HG03457 (cell line): Measurements from ENCODE around the gene TMEM242.
"Not testable (repeated sequence)": the region's sequence is repeated elsewhere in the genome, so short reads cannot be mapped to it uniquely, and the experiment has no call there.

Experiments used
- ATAC-seq: cut with Tn5 transposase; IDR thresholded peaks from one replicate; pipeline ENCODE4 v1.9.1; 2021; ENCODE audit warnings: moderate number of reproducible peaks; ENCODE audit not compliant: unreplicated experiment

Gene TMEM242

GRCh38 chr6:157323255-157323965 is at the start of gene TMEM242:
Gene TMEM242 (minus strand): TSS chr6:157323519. CDS start chr6:157323499, 20 bp downstream.
- peak; percentile 81 for ATAC-seq

- ATAC-seq = no peak
Measured at GRCh38 chr6:157372501-157373280, 49.4 kb upstream of the TMEM242 start.

DNA sequence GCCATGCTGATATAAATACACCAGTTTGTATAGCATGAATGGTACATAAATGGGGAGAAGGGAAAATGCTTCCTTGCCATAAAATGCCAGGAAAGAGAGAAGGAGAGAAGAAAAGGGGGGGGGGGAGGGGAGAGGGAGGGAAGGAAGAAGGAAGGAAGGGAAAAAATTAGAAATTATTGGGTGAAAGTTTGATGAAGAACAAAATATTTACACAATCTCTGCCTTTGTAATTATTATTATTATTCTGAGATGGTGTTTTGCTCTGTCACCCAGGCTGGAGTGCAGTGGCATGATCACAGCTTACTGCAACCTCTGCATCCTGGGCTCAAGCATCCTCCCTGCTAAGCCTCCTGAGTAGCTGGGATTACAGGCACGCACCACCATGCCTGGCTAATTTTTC is 47.4 kb upstream of the TMEM242 start:
- no peak for ATAC-seq

DNA sequence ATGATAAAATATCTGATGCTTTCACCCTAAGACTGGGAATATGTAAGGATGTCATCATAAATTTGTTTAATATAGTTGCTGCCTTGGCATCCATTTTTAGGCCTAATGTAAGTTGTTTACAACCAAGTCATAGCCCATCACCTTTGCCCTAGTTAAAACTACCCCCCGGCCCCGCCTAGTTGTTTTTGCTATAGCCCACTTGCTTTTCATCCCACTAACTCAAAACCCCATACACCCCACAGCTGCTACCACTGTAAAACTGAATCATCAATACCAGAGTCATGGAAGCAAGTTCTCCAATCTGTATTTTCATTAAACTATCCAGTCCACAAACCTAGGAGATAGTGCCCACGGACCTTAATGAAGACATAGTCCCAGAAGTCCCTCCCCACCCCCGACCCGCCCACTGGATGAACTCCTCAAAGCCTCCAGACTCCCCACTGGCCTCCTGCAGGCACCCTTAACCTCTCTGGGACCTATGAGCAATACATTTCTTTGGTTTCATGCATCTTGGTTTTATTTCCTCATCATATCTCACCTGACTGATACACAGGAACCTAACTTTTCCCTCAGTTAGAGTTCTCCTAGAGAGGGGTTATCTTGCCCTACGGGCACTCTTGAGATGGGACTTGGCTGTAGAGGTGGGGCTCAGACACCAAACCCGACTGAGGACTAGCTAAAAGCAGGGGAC is 45.2 kb upstream of the TMEM242 start:
- no peak for ATAC-seq

DNA sequence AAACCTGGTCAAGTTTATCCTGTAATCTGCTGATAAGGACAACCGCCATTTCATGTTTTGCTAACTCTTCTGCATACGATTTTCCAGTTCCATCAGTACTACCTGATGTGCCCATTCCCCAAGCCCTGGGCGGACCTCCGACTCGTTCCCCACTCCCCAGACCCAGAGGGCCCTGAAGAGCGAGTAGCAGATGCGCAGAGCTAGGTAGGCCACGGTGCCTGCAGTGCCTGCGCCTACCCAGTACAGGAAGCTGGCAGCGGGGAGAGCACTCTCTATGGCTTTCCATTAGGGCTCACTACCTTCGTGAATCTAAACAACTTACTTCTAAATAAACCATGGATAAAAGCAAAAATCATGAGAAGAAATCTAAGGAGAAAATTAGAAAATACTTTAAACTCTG is 43.3 kb upstream of the TMEM242 start:
- no peak for ATAC-seq

DNA sequence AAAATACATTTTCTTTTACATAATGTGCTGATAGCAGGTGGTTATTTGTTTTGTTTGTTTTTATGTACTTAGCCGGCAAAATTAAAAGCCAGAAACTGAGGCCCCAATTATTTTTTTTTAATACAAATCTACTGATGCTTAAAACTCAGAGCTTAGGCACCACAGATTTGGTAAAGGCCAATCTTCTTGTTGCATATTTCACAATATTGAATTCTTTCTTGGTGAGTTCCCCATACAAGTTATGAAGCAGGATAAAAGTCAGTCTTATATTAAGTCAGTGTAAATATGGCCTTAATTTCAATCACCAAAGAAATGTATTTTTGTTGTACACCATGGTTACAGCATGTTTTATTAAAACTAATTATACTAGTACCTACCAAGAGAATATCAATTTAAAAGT is 41.4 kb upstream of the TMEM242 start:
- ATAC-seq = no peak

GRCh38 chr6:157361886-157362285 is 38.6 kb upstream of the TMEM242 start:
- ATAC-seq = no peak

DNA sequence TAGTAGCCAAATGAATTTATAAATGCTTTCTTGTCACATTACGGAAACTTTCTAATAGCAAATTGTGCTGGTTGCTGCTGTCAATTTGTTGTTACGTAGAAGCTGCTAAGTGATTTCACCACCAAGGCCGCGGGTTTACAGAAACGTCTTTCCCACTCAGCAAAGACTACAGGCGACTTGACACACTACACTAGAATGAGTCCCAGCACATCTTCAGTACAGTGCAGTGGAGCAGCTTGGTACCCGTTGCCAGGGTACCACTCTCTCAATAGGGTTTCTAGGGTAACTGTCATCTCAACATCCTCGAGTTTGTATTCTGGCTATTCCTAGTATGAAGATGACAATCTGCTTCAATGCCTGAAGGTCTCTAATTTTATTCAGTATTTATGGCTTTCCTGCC is 35.0 kb upstream of the TMEM242 start:
- ATAC-seq = no peak

DNA sequence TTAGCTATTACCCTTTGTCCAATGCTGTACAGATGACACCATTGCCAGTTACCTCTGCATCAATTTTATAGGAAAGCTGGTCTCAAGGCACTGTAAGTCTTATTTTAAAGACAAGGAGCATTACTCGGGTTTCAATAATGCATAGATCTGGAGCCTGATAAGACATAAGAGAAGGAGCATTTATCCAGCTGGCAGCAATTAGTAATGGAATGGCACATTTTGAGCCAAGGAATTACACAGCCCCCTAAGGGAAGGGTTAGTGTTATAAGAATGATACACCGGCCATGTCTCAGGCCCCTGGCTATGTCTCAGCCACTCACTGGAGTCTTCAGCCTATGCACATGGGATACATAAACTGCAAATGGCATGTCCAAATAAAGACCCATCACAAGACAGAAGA is 23.1 kb upstream of the TMEM242 start:
- ATAC-seq = no peak

- ATAC-seq = no peak
Measured at GRCh38 chr6:157343732-157344131, 20.4 kb upstream of the TMEM242 start.

GRCh38 chr6:157339432-157339831 is 16.1 kb upstream of the TMEM242 start:
- ATAC-seq = no peak

DNA sequence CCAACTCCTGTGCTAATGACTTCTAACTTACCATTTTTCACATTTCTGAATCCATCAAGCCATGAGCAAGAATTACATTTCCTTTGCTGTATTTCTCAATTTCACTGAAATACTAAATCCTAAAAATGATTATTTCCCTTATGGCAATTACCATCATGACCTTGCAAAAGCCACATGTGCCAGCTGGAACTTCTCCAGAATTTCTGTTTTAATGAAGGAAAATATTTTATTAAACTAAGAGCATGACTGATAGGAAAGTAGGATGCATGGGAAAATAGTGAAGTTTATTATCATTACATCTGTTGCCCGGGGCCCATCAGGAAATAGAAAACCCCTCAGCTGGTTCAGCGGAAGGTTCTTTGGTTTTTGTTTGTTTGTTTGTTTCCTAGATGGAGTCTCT is 14.4 kb upstream of the TMEM242 start:
- no peak for ATAC-seq

DNA sequence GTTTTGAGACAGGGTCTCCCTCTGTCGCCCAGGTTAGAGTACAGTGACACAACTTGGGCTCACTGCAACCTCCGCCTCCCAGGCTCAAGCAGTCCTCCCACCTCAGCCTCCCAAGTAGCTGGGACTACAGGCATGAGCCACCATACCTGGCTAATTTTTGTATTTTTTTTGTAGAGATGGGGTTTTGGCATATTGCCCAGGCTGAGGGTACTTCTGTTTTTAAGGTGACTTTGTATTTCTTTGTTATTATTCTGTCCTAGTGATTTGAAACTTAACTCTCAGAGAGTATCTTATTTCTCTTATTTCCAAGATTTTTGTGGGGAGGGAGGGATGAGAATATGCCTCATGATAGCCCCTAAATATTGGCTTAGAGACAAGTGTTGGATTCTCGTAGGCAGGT is 14.0 kb upstream of the TMEM242 start:
- ATAC-seq = not testable (repeated sequence)

DNA sequence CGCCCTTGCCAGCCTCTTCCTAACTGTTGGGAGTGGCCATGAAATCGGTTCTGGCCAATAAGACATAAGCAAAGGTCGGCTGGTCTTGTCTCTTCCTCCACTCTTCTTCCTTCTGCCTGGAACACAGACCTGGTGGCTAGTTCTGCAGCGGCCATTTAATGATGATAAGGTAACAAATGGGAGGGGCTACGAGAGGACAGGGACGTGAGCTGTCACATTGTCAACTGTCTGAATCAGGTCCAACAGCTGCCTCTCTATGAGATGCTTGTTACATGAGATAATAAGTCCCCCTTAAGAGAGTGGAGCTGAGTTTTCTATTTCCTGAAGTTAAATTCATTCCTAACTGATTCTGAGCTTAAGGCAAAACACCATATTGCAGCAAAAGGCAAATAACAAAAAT is 12.5 kb upstream of the TMEM242 start:
- ATAC-seq = no peak

DNA sequence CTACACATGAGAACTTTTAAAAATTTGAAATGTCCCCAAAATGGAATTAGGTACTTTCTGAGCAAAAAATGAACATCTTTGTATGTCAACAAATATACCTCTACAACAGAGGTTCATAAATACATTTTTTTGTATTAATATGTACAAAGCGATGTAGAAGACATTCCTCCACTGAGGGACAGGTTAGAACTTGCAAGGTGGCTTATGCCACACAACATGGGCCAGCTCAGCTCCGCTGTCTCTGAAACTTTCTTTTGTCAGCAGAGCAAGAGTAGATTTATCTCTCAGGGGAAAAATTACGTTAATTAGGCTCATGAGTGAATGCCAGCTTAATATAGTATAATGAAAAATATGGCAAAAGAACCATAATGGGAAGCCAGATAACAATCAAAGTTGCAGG is 10.6 kb upstream of the TMEM242 start:
- ATAC-seq = no peak

GRCh38 chr6:157333537-157333936 is 10.2 kb upstream of the TMEM242 start:
- ATAC-seq = no peak

GRCh38 chr6:157332813-157333212 is 9.5 kb upstream of the TMEM242 start:
- ATAC-seq = no peak

- ATAC-seq = no peak
Measured at GRCh38 chr6:157330831-157331230, 7.5 kb upstream of the TMEM242 start.

- no peak for ATAC-seq
Measured at GRCh38 chr6:157329829-157330228, 6.5 kb upstream of the TMEM242 start.

- no peak for ATAC-seq
Measured at GRCh38 chr6:157328108-157328692, 4.9 kb upstream of the TMEM242 start.

- no peak for ATAC-seq
Measured at GRCh38 chr6:157326979-157327378, 3.7 kb upstream of the TMEM242 start.
